Cardiac atrium fibroblast (primary cell): ENCODE data around the gene PTP4A1. TPM values are rescaled to one million over a fixed set of nuclear protein-coding genes. Genes with fewer than 3 reads are reported as not detected.

Experiments used
- total RNA-seq: library from RNA; depleted of rRNA; stranded (reverse); fragments of >200 nt; gene quantifications from 2 replicates; pipeline ENCODE4 v1.2.3, GENCODE V29; 2015

Gene PTP4A1
- 10.5 and 17.1 TPM in 2 replicates for total RNA-seq

GRCh38 chr6:63572044-63572746 is at the start of gene PTP4A1, which contains the start of gene LOC128125822:
PTP4A1 (plus strand) TSS chr6:63572480; CDS start chr6:63576881, 4,401 bp downstream.
LOC128125822 (plus strand) TSS chr6:63572480.

Other genes starting within 250 kb of the PTP4A1 start
- 17.0 and 23.5 TPM in 2 replicates for gene PHF3, start 63.3 kb downstream of the PTP4A1 start, total RNA-seq